ENCODE data around the gene OPTC. TPM values are rescaled to one million over a fixed set of nuclear protein-coding genes. Genes with fewer than 3 reads are reported as not detected.

The OPTC gene
- polyA plus RNA-seq, 1 donor from 2014 or later = not detected

DNA sequence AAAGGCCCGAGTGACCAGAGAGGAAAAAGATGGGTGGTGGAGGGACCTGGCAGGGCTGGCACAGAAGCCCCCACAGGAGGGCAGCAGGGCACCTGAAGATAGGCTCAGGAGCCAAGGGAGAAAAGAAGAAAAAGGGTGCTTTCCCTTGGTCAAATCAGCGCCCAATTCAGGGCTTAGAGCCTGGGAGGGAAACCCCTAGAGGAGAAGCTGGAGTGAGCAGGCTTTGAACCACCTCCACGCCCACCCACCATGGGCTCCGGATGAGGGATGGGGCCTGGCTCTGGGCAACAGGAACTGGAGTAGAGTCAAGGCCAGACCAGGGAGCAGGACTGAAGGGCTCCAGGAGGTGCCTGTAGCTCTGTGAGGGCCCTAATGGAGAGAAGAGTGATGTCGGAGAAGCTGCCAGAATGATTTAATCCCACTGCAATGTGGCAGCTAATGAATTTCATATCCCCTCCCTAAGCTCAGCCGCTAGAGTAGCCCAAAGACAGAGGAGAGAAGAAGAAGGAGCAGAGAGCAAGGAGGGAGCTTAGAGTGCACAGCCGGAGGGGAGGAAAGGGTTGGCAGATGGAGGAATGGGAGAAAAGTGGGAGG lies 30.4 kb upstream of the OPTC start:
- Histone ChIP-seq H3F3A (ENCODE audit: insufficient read depth, low read length, poor library complexity, severe bottlenecking) (no peaks in the 10 kb centered on the region), H2AFZ (ENCODE audit: low read depth, low read length) (no peak overlapping the region), H3K9me3 (ENCODE audit: low read length) (no peaks in the 10 kb centered on the region), H3K27me3 (ENCODE audit: insufficient read depth, low read depth, low read length) (no peaks in the 10 kb centered on the region), H3K9ac (ENCODE audit: low read length) (no peak overlapping the region), H3K9me2 (ENCODE audit: insufficient read depth, low read length) (no peaks in the 10 kb centered on the region), H3K27ac (ENCODE audit: low read length) (no peak overlapping the region), H3K4me2 (ENCODE audit: low read length) (no peak overlapping the region), H3K79me2 (replicated peaks; ENCODE audit: insufficient read depth, low read length) (no peaks in the 10 kb centered on the region), H3K4me3 (ENCODE audit: low read length) (no peak overlapping the region), H4K20me1 (ENCODE audit: insufficient read depth) (no peaks in the 10 kb centered on the region), H3K36me3 (ENCODE audit: insufficient read depth, low read length) (no peaks in the 10 kb centered on the region)
- TF ChIP-seq TAF1 (IDR thresholded peaks at IDR 0.05; ENCODE audit: low read depth) (no peak), SMC3 (conservative IDR thresholded peaks at IDR 0.05; ENCODE audit: poor library complexity) (no peak), REST (IDR thresholded peaks at IDR 0.05; ENCODE audit: borderline replicate concordance) (no peak), EP300 (conservative IDR thresholded peaks at IDR 0.05; ENCODE audit: poor library complexity, severe bottlenecking) (no peak), POLR2AphosphoS5 (IDR thresholded peaks at IDR 0.05) (no peak), MXI1 (conservative IDR thresholded peaks at IDR 0.05; ENCODE audit: poor library complexity, severe bottlenecking) (no peak), EZH2 (IDR thresholded peaks at IDR 0.05; ENCODE audit: borderline replicate concordance, insufficient read depth, low read length, poor library complexity, severe bottlenecking) (no peak), RAD21 (conservative IDR thresholded peaks at IDR 0.05) (no peak)
- TF ChIP-seq, protein P1, sequence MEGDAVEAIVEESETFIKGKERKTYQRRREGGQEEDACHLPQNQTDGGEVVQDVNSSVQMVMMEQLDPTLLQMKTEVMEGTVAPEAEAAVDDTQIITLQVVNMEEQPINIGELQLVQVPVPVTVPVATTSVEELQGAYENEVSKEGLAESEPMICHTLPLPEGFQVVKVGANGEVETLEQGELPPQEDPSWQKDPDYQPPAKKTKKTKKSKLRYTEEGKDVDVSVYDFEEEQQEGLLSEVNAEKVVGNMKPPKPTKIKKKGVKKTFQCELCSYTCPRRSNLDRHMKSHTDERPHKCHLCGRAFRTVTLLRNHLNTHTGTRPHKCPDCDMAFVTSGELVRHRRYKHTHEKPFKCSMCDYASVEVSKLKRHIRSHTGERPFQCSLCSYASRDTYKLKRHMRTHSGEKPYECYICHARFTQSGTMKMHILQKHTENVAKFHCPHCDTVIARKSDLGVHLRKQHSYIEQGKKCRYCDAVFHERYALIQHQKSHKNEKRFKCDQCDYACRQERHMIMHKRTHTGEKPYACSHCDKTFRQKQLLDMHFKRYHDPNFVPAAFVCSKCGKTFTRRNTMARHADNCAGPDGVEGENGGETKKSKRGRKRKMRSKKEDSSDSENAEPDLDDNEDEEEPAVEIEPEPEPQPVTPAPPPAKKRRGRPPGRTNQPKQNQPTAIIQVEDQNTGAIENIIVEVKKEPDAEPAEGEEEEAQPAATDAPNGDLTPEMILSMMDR (IDR thresholded peaks at IDR 0.05; ENCODE audit: poor library complexity, severe bottlenecking) = no peak

DNA sequence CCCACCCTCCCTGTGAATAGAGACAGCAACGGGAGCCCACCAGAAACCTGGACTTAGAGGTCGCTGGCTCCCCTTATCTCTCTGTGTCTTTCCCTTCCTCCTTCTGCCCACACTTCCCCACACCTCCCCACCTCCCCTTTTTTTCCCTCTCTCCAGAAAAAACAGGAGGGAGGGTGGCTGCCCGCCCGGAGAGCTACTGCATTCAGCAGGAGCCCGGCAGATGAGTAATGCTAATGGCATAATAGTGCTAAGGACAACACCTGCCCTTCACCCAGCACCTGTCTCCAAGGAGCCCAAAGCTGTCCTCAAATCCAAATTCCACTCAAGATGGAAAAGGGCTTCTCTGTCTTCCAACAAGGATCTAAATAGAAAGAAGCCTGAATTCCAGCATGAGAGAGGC lies 29.7 kb upstream of the OPTC start:
- Histone ChIP-seq H4K20me1 (ENCODE audit: insufficient read depth) (no peaks in the 10 kb centered on the region), H3K27me3 (ENCODE audit: insufficient read depth, low read depth, low read length) (no peaks in the 10 kb centered on the region), H3K9ac (ENCODE audit: low read length) (no peak overlapping the region), H3K36me3 (ENCODE audit: insufficient read depth, low read length) (no peaks in the 10 kb centered on the region), H3K9me2 (ENCODE audit: insufficient read depth, low read length) (no peaks in the 10 kb centered on the region), H2AFZ (ENCODE audit: low read depth, low read length) (no peak overlapping the region), H3K9me3 (ENCODE audit: low read length) (no peaks in the 10 kb centered on the region), H3K27ac (ENCODE audit: low read length) (no peak overlapping the region), H3K4me3 (ENCODE audit: low read length) (no peak overlapping the region), H3F3A (ENCODE audit: insufficient read depth, low read length, poor library complexity, severe bottlenecking) (no peaks in the 10 kb centered on the region), H3K79me2 (replicated peaks; ENCODE audit: insufficient read depth, low read length) (no peaks in the 10 kb centered on the region), H3K4me2 (ENCODE audit: low read length) (no peak overlapping the region)
- TF ChIP-seq, protein P1 (IDR thresholded peaks at IDR 0.05; ENCODE audit: poor library complexity, severe bottlenecking) = no peak
- TF ChIP-seq REST (IDR thresholded peaks at IDR 0.05; ENCODE audit: borderline replicate concordance) (no peak), POLR2AphosphoS5 (IDR thresholded peaks at IDR 0.05) (no peak), SMC3 (conservative IDR thresholded peaks at IDR 0.05; ENCODE audit: poor library complexity) (no peak), EP300 (conservative IDR thresholded peaks at IDR 0.05; ENCODE audit: poor library complexity, severe bottlenecking) (no peak), TAF1 (IDR thresholded peaks at IDR 0.05; ENCODE audit: low read depth) (no peak)
